OCI-LY7 (cell line): Measurements from ENCODE around the gene PRR15L. TPM values are rescaled to one million over a fixed set of nuclear protein-coding genes. Genes with fewer than 3 reads are reported as not detected.

Experiments used
- BruUV-seq: library from RNA; stranded (reverse); fragments of 400-500 nt; replicated peaks from 2 replicates; lab custom pipeline; 2021; lab: Mats Ljungman, UMichigan
- CTCF ChIA-PET: fragments of 300-600 bp; sonication (Branson Sonifier 250); formaldehyde crosslinking; loops from one replicate; lab custom pipeline; 2022; ENCODE audit warnings: antibody characterized with exemption; ENCODE audit not compliant: unreplicated experiment; lab: Charles Lee
- POLR2A ChIA-PET: fragments of 300-600 bp; sonication (Branson Sonifier 250); formaldehyde crosslinking; loops from one replicate; lab custom pipeline; 2022; ENCODE audit warnings: antibody characterized with exemption; lab: Charles Lee
- DNase-seq: peaks from one replicate; pipeline ENCODE4 v3.0.0-alpha.2; 2015; ENCODE audit warnings: low spot score
- H2AFZ ChIP-seq: fragments of 200-600 bp; sonication (generic), shearing (Covaris generic); 2 replicates; pipeline ENCODE4 v1.6.1; 2014; ENCODE audit warnings: mild to moderate bottlenecking, antibody characterized with exemption, low read length, moderate library complexity
- H3K27ac ChIP-seq: fragments of 200-600 bp; sonication (generic); 2 replicates; pipeline ENCODE4 v1.5.1; 2014; ENCODE audit warnings: mixed run types, low read depth, mild to moderate bottlenecking, moderate library complexity, low read length, inconsistent platforms; ENCODE audit not compliant: poor library complexity, severe bottlenecking
- H3K36me3 ChIP-seq: fragments of 200-600 bp; sonication (generic); 2 replicates; pipeline ENCODE4 v1.6.1; 2014; ENCODE audit warnings: mild to moderate bottlenecking, antibody characterized with exemption, low read length, moderate library complexity, mixed read lengths; ENCODE audit not compliant: insufficient read depth
- H3K4me1 ChIP-seq: fragments of 200-600 bp; sonication (generic); 2 replicates; pipeline ENCODE4 v1.5.1; 2014; ENCODE audit warnings: mild to moderate bottlenecking, low read length; ENCODE audit not compliant: insufficient read depth, poor library complexity, severe bottlenecking
- H3K4me2 ChIP-seq: fragments of 200-600 bp; sonication (generic); 2 replicates; pipeline ENCODE4 v1.6.1; 2014; ENCODE audit warnings: mild to moderate bottlenecking, low read length
- H3K4me3 ChIP-seq: fragments of 200-600 bp; sonication (generic); 2 replicates; pipeline ENCODE4 v1.5.1; 2014; ENCODE audit warnings: mild to moderate bottlenecking, low read depth, low read length; ENCODE audit not compliant: poor library complexity, severe bottlenecking
- H3K79me2 ChIP-seq: fragments of 200-600 bp; sonication (generic); 2 replicates; pipeline ENCODE4 v1.6.1; 2016; ENCODE audit warnings: low read depth, mild to moderate bottlenecking, low read length, moderate library complexity, mixed read lengths; ENCODE audit not compliant: insufficient read depth
- H3K9me2 ChIP-seq: fragments of 200-600 bp; sonication (generic); 2 replicates; pipeline ENCODE4 v1.6.1; 2016; ENCODE audit warnings: mild to moderate bottlenecking, low read length, mixed read lengths; ENCODE audit not compliant: insufficient read depth
- H3K9me3 ChIP-seq: fragments of 200-600 bp; sonication (generic); 2 replicates; pipeline ENCODE4 v1.6.1; 2014; ENCODE audit warnings: mild to moderate bottlenecking, mixed run types, low read length, mixed read lengths
- H4K20me1 ChIP-seq: fragments of 200-600 bp; sonication (generic); 2 replicates; pipeline ENCODE4 v1.6.1; 2014; ENCODE audit warnings: mild to moderate bottlenecking, antibody characterized with exemption, low read length, moderate library complexity, mixed read lengths; ENCODE audit not compliant: insufficient read depth
- EZH2phosphoT487 ChIP-seq: fragments of 200-600 bp; sonication (generic); IDR thresholded peaks from 2 replicates; pipeline ENCODE4 v1.6.1; 2018; ENCODE audit warnings: low read depth, borderline replicate concordance, mild to moderate bottlenecking, mixed run types, antibody characterized with exemption, low read length, moderate library complexity, mixed read lengths
- intact Hi-C: fragments of 100-400 bp; cut with micrococcal nuclease; formaldehyde crosslinking; loops from one replicate; pipeline ENCODE4 v1.10.0; 2022; ENCODE audit not compliant: unreplicated experiment
- total RNA-seq, 2 experiments: library from RNA; depleted of rRNA in 1 of 2; stranded (reverse); fragments of >200 nt in 1 of 2; shearing (Covaris generic) in 1 of 2; gene quantifications; 2 replicates each; pipeline ENCODE4 v1.2.3, GENCODE V29; 2014 to 2022
- TF ChIP-seq, protein P1 (sequence below): fragments of 200-600 bp; sonication (generic); conservative IDR thresholded peaks from 2 replicates; pipeline ENCODE4 v1.5.1; 2014; ENCODE audit warnings: mild to moderate bottlenecking, antibody characterized with exemption, low read length, moderate library complexity, mixed read lengths

PRR15L gene
- total RNA-seq, 2 experiments from 2014 or later: not detected

- no peak overlapping the region for H3K27ac ChIP-seq
- intact Hi-C loops: no loop called here
- H3K79me2 ChIP-seq: no peaks in the 10 kb centered on the region
- H3K9me2 ChIP-seq: no peaks in the 10 kb centered on the region
- no peaks in the 10 kb centered on the region for H3K4me1 ChIP-seq
- no peak overlapping the region for H3K4me3 ChIP-seq
- ChIA-PET CTCF (interaction anchor here (1.1 kb wide), 1 partner anchor 12 kb away, joined by 4 read pairs; the partner anchor contains the start of gene CDK5RAP3), POLR2A (no interaction called here)
- no peak overlapping the region for H3K4me2 ChIP-seq
- DNase-seq: no peak
- no peak overlapping the region for H2AFZ ChIP-seq
- no TSS peak for BruUV-seq
- H3K36me3 ChIP-seq: peaks cover 75% of the 10 kb centered on the region
- H3K9me3 ChIP-seq: no peaks in the 10 kb centered on the region
- H4K20me1 ChIP-seq: no peaks in the 10 kb centered on the region
- TF ChIP-seq EZH2phosphoT487: no peak
- TF ChIP-seq, protein P1, sequence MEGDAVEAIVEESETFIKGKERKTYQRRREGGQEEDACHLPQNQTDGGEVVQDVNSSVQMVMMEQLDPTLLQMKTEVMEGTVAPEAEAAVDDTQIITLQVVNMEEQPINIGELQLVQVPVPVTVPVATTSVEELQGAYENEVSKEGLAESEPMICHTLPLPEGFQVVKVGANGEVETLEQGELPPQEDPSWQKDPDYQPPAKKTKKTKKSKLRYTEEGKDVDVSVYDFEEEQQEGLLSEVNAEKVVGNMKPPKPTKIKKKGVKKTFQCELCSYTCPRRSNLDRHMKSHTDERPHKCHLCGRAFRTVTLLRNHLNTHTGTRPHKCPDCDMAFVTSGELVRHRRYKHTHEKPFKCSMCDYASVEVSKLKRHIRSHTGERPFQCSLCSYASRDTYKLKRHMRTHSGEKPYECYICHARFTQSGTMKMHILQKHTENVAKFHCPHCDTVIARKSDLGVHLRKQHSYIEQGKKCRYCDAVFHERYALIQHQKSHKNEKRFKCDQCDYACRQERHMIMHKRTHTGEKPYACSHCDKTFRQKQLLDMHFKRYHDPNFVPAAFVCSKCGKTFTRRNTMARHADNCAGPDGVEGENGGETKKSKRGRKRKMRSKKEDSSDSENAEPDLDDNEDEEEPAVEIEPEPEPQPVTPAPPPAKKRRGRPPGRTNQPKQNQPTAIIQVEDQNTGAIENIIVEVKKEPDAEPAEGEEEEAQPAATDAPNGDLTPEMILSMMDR: no peak
Measured at GRCh38 chr17:47982645-47983390, 25.1 kb upstream of the PRR15L start.

DNA sequence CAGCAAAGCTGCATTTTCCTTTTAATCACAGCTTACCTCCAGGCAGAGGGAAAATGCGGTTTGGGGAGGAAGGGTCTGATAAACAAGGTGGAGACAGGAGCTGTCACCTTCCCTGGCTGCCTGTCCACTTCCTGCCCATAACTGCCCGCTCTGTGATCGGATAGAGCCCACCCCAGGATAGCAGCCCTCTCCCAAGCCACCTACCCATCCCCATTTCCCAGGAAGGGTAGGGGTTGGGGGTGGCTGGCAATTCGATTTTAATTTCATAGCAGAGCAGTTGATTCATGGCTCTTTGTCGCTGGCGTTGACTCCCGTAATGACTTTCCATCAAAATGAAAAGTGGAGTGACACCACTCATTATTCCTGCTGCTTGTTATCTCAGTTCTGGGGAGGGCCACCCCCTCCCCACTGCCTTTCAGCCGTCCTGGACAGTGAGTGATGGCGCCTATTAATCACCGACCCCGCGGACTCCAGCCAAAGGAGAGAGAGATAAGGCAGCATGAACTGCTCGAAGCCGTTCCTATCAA is 24.5 kb upstream of the PRR15L start:
- H3K36me3 ChIP-seq: peaks cover 80% of the 10 kb centered on the region
- POLR2A ChIA-PET: no interaction called here

More for the DNA sequence above, 24.5 kb upstream of the PRR15L start:
- H3K4me3 ChIP-seq: no peak overlapping the region
- DNase-seq: no peak
- no peaks in the 10 kb centered on the region for H3K4me1 ChIP-seq
- no peaks in the 10 kb centered on the region for H3K9me3 ChIP-seq
- CTCF ChIA-PET: no interaction called here
- no peak for TF ChIP-seq EZH2phosphoT487
- TF ChIP-seq, protein P1: no peak
- H3K79me2 ChIP-seq: no peaks in the 10 kb centered on the region
- H3K27ac ChIP-seq: no peak overlapping the region
- no peaks in the 10 kb centered on the region for H3K9me2 ChIP-seq
- no peak overlapping the region for H3K4me2 ChIP-seq
- no TSS peak for BruUV-seq
- no peak overlapping the region for H2AFZ ChIP-seq
- intact Hi-C loops: no loop called here
- H4K20me1 ChIP-seq: no peaks in the 10 kb centered on the region
